Measurements from ENCODE around the gene NR2F1-AS1.

Gene NR2F1-AS1

DNA sequence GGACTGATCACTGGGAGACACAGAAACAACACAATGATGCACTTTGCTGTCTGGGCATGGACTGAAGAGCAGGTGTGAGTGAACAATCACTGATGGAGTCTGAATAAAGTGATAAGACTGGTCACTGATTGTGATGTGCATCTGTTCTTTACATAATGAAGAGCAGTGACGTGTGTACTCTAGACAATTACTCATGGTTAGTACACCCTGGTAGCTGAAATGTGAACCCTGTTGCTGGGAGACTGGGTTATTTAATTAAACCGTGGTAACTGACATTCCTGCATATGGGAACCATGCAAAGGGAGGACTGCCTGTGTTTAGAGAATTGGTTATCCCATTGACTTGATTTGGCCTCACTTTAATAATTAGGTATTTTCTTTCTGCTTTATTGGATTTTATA is 202.9 kb downstream of the NR2F1-AS1 start:
- ATAC-seq: peak; percentile 88
- TF ChIP-seq SNAI2 (CRISPR knock-in tag; IDR thresholded peaks at IDR 0.05) (no peak), ZC3H10 (CRISPR knock-in tag; IDR thresholded peaks at IDR 0.05) (no peak)
- TF ChIP-seq, protein P1, sequence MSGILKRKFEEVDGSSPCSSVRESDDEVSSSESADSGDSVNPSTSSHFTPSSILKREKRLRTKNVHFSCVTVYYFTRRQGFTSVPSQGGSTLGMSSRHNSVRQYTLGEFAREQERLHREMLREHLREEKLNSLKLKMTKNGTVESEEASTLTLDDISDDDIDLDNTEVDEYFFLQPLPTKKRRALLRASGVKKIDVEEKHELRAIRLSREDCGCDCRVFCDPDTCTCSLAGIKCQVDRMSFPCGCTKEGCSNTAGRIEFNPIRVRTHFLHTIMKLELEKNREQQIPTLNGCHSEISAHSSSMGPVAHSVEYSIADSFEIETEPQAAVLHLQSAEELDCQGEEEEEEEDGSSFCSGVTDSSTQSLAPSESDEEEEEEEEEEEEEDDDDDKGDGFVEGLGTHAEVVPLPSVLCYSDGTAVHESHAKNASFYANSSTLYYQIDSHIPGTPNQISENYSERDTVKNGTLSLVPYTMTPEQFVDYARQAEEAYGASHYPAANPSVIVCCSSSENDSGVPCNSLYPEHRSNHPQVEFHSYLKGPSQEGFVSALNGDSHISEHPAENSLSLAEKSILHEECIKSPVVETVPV (CRISPR knock-in tag; IDR thresholded peaks at IDR 0.05): no peak

- TF ChIP-seq ZFP3 (CRISPR knock-in tag; IDR thresholded peaks at IDR 0.05) (no peak), TCF4 (CRISPR knock-in tag; IDR thresholded peaks at IDR 0.05; ENCODE audit: borderline replicate concordance) (no peak), PPARA (CRISPR knock-in tag; IDR thresholded peaks at IDR 0.05; ENCODE audit: borderline replicate concordance) (no peak), ZFP30 (CRISPR knock-in tag; IDR thresholded peaks at IDR 0.05) (no peak)
- TF ChIP-seq, protein P2, sequence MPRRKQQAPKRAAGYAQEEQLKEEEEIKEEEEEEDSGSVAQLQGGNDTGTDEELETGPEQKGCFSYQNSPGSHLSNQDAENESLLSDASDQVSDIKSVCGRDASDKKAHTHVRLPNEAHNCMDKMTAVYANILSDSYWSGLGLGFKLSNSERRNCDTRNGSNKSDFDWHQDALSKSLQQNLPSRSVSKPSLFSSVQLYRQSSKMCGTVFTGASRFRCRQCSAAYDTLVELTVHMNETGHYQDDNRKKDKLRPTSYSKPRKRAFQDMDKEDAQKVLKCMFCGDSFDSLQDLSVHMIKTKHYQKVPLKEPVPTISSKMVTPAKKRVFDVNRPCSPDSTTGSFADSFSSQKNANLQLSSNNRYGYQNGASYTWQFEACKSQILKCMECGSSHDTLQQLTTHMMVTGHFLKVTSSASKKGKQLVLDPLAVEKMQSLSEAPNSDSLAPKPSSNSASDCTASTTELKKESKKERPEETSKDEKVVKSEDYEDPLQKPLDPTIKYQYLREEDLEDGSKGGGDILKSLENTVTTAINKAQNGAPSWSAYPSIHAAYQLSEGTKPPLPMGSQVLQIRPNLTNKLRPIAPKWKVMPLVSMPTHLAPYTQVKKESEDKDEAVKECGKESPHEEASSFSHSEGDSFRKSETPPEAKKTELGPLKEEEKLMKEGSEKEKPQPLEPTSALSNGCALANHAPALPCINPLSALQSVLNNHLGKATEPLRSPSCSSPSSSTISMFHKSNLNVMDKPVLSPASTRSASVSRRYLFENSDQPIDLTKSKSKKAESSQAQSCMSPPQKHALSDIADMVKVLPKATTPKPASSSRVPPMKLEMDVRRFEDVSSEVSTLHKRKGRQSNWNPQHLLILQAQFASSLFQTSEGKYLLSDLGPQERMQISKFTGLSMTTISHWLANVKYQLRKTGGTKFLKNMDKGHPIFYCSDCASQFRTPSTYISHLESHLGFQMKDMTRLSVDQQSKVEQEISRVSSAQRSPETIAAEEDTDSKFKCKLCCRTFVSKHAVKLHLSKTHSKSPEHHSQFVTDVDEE (CRISPR knock-in tag; IDR thresholded peaks at IDR 0.05): no peak
- TF ChIP-seq, protein P1 (CRISPR knock-in tag; IDR thresholded peaks at IDR 0.05): no peak
- no peak; the same call in 2 of the 3 replicates for ATAC-seq
Measured at GRCh38 chr5:93371893-93372292, 209.1 kb downstream of the NR2F1-AS1 start.

- TF ChIP-seq PPARA (CRISPR knock-in tag; IDR thresholded peaks at IDR 0.05; ENCODE audit: borderline replicate concordance): no peak
- TF ChIP-seq ZNF70 (CRISPR knock-in tag; IDR thresholded peaks at IDR 0.05): no peak
- no peak for TF ChIP-seq ESRRG (CRISPR knock-in tag; IDR thresholded peaks at IDR 0.05)
- TF ChIP-seq ISL1 (CRISPR knock-in tag; IDR thresholded peaks at IDR 0.05): no peak
- TF ChIP-seq, protein P2 (CRISPR knock-in tag; IDR thresholded peaks at IDR 0.05): no peak
- TF ChIP-seq TOX (CRISPR knock-in tag; IDR thresholded peaks at IDR 0.05; ENCODE audit: borderline replicate concordance): no peak
- no peak for TF ChIP-seq TCF4 (CRISPR knock-in tag; IDR thresholded peaks at IDR 0.05; ENCODE audit: borderline replicate concordance)
- TF ChIP-seq SNAI2 (CRISPR knock-in tag; IDR thresholded peaks at IDR 0.05): no peak
- TF ChIP-seq ZNF565 (CRISPR knock-in tag; conservative IDR thresholded peaks at IDR 0.05; ENCODE audit: low read depth): no peak
- TF ChIP-seq CSDC2 (CRISPR knock-in tag; IDR thresholded peaks at IDR 0.05): no peak
- ATAC-seq: no peak
Measured at GRCh38 chr5:93364378-93364777, 216.6 kb downstream of the NR2F1-AS1 start.

DNA sequence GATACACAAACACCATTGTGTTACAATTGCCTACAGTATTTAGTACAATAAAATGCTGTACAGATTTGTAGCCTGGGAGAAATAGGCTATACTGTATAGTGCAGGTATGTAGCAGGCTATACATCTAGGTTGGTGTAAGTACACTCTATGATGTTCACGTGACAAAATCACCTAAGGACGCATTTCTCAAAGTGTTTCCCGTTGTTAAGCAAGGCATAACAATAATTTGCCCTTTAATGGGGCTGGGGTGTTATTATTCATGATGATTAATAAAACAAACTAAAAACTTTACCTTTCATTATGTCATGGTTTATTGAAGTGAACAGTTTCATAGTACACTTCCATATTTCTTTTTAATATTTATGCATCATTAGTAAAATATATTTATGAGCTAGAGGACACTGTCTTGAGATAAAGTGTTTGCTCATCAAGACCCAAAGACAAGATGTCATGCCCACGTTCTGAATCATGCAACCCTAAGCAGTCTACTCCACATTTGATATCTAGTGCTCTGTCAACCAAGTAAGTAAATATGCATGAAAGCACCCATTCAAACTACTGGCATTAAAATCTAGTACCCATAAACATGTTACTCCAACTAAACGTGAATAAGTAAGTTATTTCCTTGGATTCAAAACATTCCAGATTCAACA is 220.5 kb downstream of the NR2F1-AS1 start:
- no peak for ATAC-seq
- TF ChIP-seq CREB5 (CRISPR knock-in tag; IDR thresholded peaks at IDR 0.05; ENCODE audit: low read depth) (no peak), ZNF8 (CRISPR knock-in tag; IDR thresholded peaks at IDR 0.05) (no peak), SNAI2 (CRISPR knock-in tag; IDR thresholded peaks at IDR 0.05) (no peak), OSR1 (CRISPR knock-in tag; IDR thresholded peaks at IDR 0.05) (no peak), ESRRG (CRISPR knock-in tag; IDR thresholded peaks at IDR 0.05) (no peak), RARB (CRISPR knock-in tag; IDR thresholded peaks at IDR 0.05) (no peak), ZC3H10 (CRISPR knock-in tag; IDR thresholded peaks at IDR 0.05) (no peak), ARNTL (CRISPR knock-in tag; IDR thresholded peaks at IDR 0.05; ENCODE audit: borderline replicate concordance, low read depth) (no peak), ISL1 (CRISPR knock-in tag; IDR thresholded peaks at IDR 0.05) (no peak), TCF4 (CRISPR knock-in tag; IDR thresholded peaks at IDR 0.05; ENCODE audit: borderline replicate concordance) (no peak), BACH2 (CRISPR knock-in tag; IDR thresholded peaks at IDR 0.05; ENCODE audit: borderline replicate concordance) (no peak), ZNF565 (CRISPR knock-in tag; conservative IDR thresholded peaks at IDR 0.05; ENCODE audit: low read depth) (no peak)
- TF ChIP-seq, protein P1 (CRISPR knock-in tag; IDR thresholded peaks at IDR 0.05): no peak
